ENCODE measurements around the gene TRIM67.
"Not testable (repeated sequence)": the region's sequence is repeated elsewhere in the genome, so short reads cannot be mapped to it uniquely, and the experiment has no call there.

TRIM67 gene

DNA sequence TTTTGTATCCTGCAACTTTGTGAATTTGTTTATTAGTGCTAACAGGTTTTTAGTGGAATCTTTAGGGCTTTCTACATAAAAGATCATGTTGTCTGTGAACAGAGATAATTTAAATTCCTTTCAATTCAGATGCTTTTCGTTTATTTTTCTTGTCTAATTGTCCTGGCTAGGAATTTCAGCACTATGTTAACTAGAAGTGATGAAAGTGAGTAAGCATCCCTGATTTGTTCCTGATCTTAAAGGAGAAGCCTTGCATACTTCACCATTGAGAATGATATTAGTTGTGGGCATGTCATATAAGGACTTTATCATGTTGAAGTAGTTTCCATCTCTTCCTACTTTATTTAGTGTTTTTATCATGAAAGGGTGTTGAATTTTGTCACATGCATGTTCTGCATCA, 23.6 kb upstream of the TRIM67 start:
- no peak for DNase-seq (ENCODE audit: insufficient read length)
- TF ChIP-seq POLR2A (IDR thresholded peaks at IDR 0.05; ENCODE audit: low read depth, low read length) (no peak), POLR2AphosphoS5 (IDR thresholded peaks at IDR 0.05; ENCODE audit: low read depth, low read length) (no peak), TAF1 (IDR thresholded peaks at IDR 0.05; ENCODE audit: borderline replicate concordance, low read depth, low read length) (no peak)
- FAIRE-seq: no peak

DNA sequence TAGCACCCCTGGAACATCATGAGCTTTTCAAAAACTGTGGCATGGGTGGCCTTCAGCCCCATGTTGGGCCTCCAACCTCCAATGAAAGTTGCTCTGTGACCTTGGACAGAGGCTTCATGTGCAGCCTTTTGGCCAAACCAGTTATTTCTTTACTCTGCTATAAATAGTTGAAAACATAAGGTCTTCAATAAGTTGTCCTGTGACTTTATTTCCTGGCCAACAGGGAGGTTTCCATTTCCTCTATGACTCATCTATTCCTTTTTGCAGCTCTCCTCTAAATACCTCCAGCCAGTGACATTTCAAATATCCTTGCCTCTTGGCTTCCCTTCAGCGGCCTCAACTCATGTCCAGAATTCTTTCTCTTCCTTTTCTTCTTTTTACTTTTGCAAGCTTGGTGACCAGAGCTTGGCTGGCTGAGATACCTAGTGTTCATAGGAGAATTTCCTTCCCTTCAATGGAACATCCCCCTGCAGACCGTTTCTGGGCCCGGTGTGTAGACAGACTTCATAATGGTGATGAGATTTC, 22.7 kb upstream of the TRIM67 start:
- DNase-seq (ENCODE audit: insufficient read length) (no peak), FAIRE-seq (no peak)
- TF ChIP-seq TAF1 (IDR thresholded peaks at IDR 0.05; ENCODE audit: borderline replicate concordance, low read depth, low read length): no peak
- TF ChIP-seq POLR2A (IDR thresholded peaks at IDR 0.05; ENCODE audit: low read depth, low read length): no peak
- TF ChIP-seq POLR2AphosphoS5 (IDR thresholded peaks at IDR 0.05; ENCODE audit: low read depth, low read length): no peak

DNA sequence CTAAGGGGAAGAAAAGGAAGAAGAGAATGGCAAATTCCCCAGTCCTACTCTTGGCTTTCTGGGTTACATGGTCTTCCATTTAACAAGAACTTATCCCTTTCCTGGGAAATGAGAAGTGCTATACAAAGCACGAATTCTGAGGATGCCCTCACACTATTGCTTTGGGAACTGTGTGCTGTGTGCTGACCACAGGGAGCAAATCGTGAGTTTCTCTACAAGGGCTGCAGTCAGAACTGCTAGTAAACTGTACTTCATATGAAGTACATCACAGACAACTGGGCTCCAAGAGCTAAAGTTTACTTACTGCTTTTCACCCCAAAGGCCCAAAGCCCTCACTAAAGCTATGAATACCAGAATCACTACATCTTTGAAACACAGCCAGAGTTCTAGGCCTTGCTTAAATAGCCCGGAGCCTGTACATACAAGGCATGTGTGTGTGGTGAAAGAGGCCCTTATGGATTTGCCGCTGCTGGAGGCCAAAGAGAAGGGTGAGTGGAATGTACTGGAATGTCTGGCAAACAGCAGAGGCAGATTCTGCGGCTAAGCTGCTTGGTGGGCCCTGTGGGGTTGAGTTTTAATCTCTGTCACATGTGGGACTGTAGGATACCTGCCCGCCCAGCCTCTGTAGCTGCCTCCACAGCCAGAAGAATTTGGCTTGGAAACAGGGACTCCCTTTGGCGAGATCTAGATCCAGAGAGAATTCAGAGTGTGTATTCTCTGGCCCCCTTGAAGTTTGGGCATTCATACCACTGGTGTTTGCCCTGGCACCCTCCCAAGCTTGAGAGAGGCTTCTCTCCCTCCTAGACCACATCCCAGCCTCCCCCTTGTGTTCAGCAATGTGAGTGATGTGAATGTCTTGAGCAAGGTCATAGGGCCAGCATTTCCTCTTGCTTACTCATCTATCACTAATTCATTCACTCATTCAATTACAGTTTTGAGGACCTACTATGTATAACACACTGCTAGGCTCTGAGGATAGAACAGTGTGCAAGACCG, 21.9 kb upstream of the TRIM67 start:
- no peak for DNase-seq (ENCODE audit: insufficient read length)
- no peak for FAIRE-seq
- TF ChIP-seq TAF1 (IDR thresholded peaks at IDR 0.05; ENCODE audit: borderline replicate concordance, low read depth, low read length) (no peak), POLR2A (IDR thresholded peaks at IDR 0.05; ENCODE audit: low read depth, low read length) (no peak), POLR2AphosphoS5 (IDR thresholded peaks at IDR 0.05; ENCODE audit: low read depth, low read length) (no peak)

GRCh38 chr1:231144416-231145193, 17.3 kb upstream of the TRIM67 start:
- no peak for FAIRE-seq
- DNase-seq (ENCODE audit: insufficient read length): no peak
- TF ChIP-seq POLR2AphosphoS5 (IDR thresholded peaks at IDR 0.05; ENCODE audit: low read depth, low read length) (no peak), TAF1 (IDR thresholded peaks at IDR 0.05; ENCODE audit: borderline replicate concordance, low read depth, low read length) (no peak), POLR2A (IDR thresholded peaks at IDR 0.05; ENCODE audit: low read depth, low read length) (no peak)

DNA sequence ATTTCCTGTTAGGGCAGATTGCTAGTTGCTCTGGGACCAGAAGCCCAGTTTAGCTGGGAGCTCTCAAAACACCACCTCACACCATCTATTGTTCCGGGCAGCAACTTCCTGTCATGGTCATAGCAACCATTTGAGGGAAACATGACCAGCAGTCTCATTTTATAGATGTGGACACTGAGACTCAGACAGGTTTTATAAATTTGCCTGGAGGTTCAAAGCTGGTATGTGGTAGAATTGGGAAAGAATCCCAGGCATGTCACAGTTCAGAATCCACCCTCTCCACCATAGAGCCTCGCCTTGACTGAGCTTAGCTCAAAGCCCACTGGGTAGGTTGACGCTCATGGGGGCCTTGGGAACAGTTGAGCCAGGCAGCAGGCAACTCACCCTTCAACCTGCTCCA, 14.0 kb upstream of the TRIM67 start:
- no peak for DNase-seq (ENCODE audit: insufficient read length)
- FAIRE-seq: no peak
- TF ChIP-seq POLR2A (IDR thresholded peaks at IDR 0.05; ENCODE audit: low read depth, low read length) (no peak), TAF1 (IDR thresholded peaks at IDR 0.05; ENCODE audit: borderline replicate concordance, low read depth, low read length) (no peak), POLR2AphosphoS5 (IDR thresholded peaks at IDR 0.05; ENCODE audit: low read depth, low read length) (no peak)

- no peak for DNase-seq (ENCODE audit: insufficient read length)
- TF ChIP-seq POLR2A (IDR thresholded peaks at IDR 0.05; ENCODE audit: low read depth, low read length): no peak
- no peak for TF ChIP-seq TAF1 (IDR thresholded peaks at IDR 0.05; ENCODE audit: borderline replicate concordance, low read depth, low read length)
- no peak for TF ChIP-seq POLR2AphosphoS5 (IDR thresholded peaks at IDR 0.05; ENCODE audit: low read depth, low read length)
- FAIRE-seq: no peak
Observed at GRCh38 chr1:231151811-231152210, 10.0 kb upstream of the TRIM67 start.

GRCh38 chr1:231153726-231154125, 8.1 kb upstream of the TRIM67 start:
- DNase-seq (ENCODE audit: insufficient read length) (no peak), FAIRE-seq (no peak)
- TF ChIP-seq POLR2A (IDR thresholded peaks at IDR 0.05; ENCODE audit: low read depth, low read length) (no peak), TAF1 (IDR thresholded peaks at IDR 0.05; ENCODE audit: borderline replicate concordance, low read depth, low read length) (no peak), POLR2AphosphoS5 (IDR thresholded peaks at IDR 0.05; ENCODE audit: low read depth, low read length) (no peak)

- DNase-seq (ENCODE audit: insufficient read length): no peak
- TF ChIP-seq POLR2AphosphoS5 (IDR thresholded peaks at IDR 0.05; ENCODE audit: low read depth, low read length) (no peak), TAF1 (IDR thresholded peaks at IDR 0.05; ENCODE audit: borderline replicate concordance, low read depth, low read length) (no peak), POLR2A (IDR thresholded peaks at IDR 0.05; ENCODE audit: low read depth, low read length) (no peak)
- no peak for FAIRE-seq
Observed at GRCh38 chr1:231155808-231156207, 6.0 kb upstream of the TRIM67 start.

DNA sequence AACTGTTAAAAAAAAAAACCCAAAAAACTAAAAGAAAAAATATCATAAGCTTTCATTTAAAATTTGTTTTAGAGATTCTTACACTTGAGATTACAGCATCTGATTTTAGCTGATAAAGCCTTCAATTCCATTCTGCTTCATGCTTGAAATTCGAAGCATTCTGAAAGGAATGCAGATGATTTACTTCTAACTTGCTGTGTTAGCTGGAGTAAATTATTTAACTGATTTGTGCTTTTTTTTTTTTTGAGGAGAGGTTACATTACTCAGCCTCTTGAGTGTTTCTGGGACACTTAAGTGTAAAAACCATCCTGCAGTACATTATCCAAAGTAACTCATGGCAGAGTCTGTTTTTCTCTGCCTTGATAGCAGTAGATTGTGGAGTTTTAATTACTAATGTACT, 4.5 kb upstream of the TRIM67 start:
- FAIRE-seq (no peak), DNase-seq (ENCODE audit: insufficient read length) (no peak)
- TF ChIP-seq TAF1 (IDR thresholded peaks at IDR 0.05; ENCODE audit: borderline replicate concordance, low read depth, low read length): no peak
- no peak for TF ChIP-seq POLR2AphosphoS5 (IDR thresholded peaks at IDR 0.05; ENCODE audit: low read depth, low read length)
- no peak for TF ChIP-seq POLR2A (IDR thresholded peaks at IDR 0.05; ENCODE audit: low read depth, low read length)

DNA sequence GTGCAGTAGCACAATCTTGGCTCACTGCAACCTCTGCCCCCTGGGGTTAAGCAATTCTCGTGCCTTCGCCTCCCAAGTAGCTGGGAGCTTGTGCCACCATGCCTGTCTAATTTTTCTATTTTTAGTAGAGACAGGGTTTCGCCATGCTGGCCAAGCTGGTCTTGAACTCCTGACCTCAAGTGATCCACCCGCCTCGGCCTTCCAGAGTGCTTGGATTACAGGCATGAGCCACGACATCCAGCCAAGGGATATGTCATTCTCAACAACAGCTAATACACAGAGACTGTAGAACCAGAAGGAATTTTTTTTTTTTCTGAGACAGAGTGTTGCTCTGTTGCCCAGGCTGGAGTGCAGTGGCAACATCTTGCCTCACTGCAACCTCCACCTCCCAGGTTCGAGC, 3.7 kb upstream of the TRIM67 start:
- not testable (repeated sequence) for FAIRE-seq

DNA sequence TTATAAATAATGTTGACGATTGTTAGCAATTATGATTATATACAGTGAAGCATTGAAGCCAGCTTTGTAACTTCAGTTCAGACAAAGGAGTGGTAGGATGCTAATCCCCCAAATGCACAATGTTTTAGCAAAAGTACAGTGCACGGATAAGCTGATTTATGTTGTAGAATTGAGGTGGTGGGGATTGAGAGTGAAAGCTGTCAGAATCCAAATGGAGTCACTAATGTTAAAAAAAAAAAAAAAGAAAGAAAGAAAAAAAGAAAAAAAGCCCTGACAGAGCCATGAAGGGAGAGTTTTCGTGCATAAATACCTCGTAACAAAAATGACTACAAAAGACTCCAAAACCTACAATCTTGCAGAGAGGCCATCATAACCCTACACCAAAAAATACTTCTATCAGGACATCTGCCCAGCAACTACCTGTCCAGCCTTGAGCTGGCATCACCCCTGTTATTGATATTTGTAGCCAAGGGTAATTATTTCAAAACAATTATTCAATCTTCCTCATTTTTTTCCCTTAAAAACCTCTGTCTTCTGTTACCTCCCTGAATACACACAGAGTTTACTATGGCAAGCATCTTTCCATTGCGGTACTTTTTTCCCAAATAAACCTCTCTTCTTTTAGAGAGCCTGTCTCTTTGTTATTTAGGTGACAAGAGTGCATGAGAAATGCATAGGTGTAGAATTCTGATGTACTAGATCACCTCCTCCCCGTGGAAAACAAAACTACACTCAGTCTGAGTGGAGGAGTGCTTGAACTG, 2.5 kb upstream of the TRIM67 start:
- no peak for DNase-seq (ENCODE audit: insufficient read length)
- no peak for TF ChIP-seq TAF1 (IDR thresholded peaks at IDR 0.05; ENCODE audit: borderline replicate concordance, low read depth, low read length)
- no peak for TF ChIP-seq POLR2AphosphoS5 (IDR thresholded peaks at IDR 0.05; ENCODE audit: low read depth, low read length)
- TF ChIP-seq POLR2A (IDR thresholded peaks at IDR 0.05; ENCODE audit: low read depth, low read length): no peak
- no peak for FAIRE-seq

More for the DNA sequence above, 3.7 kb upstream of the TRIM67 start:
- DNase-seq (ENCODE audit: insufficient read length): not testable (repeated sequence)
